ENCODE measurements around the gene AHCYL2.
"Not testable (repeated sequence)": the region's sequence is repeated elsewhere in the genome, so short reads cannot be mapped to it uniquely, and the experiment has no call there.

Gene AHCYL2

DNA sequence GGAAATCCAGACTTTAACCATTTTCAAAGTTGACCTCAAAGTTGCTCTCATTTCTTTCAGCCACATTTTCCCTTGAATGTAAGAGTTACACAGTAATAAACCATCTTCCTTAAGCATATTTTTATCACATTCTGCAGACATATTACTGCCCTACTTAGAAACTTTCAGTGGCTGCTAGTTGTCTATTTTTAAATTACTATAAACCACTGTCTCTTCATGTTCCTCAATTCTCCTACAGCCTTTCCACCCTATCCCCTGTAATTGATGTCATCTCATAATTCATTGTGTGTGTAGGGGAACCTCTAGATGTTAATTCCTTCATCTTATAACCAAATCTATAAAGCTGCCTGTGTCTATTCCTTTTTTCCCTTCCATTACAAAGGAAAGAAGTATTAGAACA lies 131.3 kb downstream of the AHCYL2 start:
- no peak for DNase-seq

GRCh38 chr7:129359176-129359575 lies 134.3 kb downstream of the AHCYL2 start:
- DNase-seq, result no peak

GRCh38 chr7:129359638-129360037 lies 134.8 kb downstream of the AHCYL2 start:
- no peak for DNase-seq

DNA sequence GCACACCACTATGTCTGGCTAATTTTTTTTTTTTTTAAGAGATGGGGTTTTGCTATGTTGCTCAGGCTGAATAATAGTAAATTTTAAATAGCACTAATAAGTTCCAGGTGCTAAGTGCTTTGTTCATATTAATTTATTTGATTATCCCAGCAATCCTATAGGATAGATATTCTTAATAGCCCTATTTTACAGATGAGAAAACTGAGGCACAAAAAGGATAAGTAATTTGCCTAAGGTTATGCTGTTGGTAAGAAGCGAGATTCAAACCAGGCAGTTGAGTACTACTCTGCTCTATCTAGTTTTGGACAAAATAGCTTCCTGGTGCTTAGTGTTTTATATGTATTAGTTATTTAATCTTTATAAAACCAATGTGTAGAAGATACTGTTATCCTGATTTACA lies 136.9 kb downstream of the AHCYL2 start:
- DNase-seq, result no peak

- no peak for DNase-seq
These were observed 137.7 kb downstream of the AHCYL2 start for GRCh38 chr7:129362496-129362895.

DNA sequence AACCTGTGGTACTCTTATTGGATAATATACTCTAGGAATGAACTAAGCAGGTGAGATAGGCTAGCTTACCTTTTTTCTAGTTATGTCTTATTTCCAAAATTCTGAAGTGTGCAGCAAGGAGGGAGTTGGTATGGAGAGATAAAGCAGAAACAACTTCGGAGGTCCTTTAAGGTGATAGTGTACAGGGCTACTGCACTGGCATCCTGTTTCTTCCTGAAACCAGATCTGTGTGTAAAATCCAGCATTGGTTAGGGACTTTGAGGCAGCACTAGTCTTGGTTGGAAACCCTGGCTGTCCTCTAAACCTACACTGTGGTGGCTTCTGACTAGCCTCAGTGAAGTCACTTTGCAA lies 142.5 kb downstream of the AHCYL2 start:
- DNase-seq, result no peak

GRCh38 chr7:129367700-129368388 lies 143.0 kb downstream of the AHCYL2 start:
- DNase-seq, result no peak

GRCh38 chr7:129368389-129368986 lies 143.7 kb downstream of the AHCYL2 start:
- no peak for DNase-seq

- DNase-seq, result not testable (repeated sequence)
These were observed 144.6 kb downstream of the AHCYL2 start for GRCh38 chr7:129369447-129369846.

- DNase-seq, result no peak
These were observed 146.0 kb downstream of the AHCYL2 start for GRCh38 chr7:129370812-129371211.

DNA sequence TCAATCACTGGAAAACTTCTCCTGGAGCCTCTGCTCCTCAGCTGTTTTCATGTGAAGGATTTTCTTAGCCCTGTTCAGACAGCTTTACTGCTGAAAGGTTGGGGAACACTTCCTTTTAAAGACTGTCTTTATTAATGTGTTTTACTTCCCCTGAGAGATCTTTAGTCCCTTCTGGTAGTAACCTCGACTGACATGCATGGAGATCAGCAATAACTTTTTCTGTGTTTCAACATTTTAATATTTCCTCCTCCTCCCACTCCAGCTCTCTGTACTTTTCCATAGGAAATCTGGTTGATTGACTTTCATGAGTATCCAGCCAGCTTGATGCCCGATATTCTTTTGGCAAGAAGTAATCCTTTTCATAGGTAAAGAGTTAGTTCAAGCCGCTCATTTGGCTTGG lies 146.7 kb downstream of the AHCYL2 start:
- no peak for DNase-seq

DNA sequence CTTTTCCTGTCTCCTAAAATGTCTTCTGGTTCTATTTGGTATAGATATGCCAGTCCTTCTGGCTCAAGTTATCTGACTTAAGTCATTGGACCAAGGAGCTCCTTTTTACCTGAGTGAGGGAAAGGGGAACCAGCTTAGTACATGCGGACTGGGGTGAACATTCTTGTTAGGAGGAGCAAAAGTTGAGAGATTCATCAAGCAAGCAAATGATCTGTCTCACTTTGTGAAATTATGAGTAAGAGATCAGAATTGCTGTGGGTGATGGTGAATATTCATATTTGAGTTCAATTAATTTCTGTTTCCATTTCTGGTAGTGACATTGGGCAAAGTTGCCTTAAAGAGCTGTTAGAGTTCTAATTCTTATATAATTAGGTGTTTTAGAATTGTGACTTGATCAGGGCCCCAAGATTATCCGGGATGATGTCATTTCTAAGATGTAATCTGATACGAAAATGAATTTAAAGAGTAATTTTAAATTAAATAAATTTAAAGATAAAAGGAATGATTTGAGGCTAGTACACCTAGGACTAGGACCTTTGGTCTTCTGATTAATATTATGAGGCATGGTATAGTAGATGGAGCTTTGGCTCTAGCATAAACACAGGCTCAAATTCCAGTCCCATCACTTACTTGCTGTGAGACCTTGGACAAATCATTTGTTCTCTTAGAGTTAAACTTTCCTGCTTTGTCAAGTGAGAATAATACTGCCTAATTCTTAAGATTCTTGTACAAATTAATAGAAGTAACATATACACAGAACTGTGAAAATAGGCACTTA lies 149.0 kb downstream of the AHCYL2 start:
- no peak for DNase-seq

DNA sequence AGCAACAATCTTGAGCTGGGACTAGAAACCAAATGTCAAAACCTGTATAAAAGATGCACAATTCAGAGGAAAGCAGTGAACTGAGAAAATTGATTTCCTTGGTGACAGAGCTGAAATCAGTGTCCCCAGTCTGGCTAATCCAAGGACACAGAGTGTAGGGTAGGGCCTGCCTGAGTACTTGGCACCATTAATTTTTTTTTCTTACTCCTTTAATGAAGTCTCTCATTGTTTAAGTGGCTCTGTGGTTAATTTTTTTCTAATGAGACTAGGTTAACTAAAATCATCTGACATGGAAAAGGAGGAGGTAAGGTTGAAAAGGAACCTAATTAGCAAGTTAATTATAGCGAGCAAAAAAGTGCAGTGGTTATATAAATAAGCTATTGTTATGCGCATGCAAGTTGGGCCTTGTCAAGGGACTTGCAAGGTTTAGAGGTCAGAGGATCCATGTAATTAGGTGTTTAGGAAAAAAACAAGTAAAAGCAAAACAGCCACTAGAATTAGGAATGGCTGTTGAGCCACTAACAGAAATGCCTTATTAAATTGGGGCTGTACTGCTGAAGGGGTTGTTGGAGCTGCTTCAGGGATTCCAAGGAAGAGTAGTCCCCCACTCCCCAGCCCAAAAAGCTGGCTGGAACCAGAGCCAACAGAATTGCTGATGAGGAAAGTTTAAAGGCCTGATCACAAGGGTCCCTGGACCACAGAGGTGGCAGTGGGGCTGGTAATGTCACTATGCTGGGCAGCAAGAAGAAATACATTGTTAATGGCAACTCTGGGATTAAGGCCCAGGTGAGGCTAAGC lies 150.5 kb downstream of the AHCYL2 start:
- no peak for DNase-seq

- no peak for DNase-seq
These were observed 151.4 kb downstream of the AHCYL2 start for GRCh38 chr7:129376076-129376777.

DNA sequence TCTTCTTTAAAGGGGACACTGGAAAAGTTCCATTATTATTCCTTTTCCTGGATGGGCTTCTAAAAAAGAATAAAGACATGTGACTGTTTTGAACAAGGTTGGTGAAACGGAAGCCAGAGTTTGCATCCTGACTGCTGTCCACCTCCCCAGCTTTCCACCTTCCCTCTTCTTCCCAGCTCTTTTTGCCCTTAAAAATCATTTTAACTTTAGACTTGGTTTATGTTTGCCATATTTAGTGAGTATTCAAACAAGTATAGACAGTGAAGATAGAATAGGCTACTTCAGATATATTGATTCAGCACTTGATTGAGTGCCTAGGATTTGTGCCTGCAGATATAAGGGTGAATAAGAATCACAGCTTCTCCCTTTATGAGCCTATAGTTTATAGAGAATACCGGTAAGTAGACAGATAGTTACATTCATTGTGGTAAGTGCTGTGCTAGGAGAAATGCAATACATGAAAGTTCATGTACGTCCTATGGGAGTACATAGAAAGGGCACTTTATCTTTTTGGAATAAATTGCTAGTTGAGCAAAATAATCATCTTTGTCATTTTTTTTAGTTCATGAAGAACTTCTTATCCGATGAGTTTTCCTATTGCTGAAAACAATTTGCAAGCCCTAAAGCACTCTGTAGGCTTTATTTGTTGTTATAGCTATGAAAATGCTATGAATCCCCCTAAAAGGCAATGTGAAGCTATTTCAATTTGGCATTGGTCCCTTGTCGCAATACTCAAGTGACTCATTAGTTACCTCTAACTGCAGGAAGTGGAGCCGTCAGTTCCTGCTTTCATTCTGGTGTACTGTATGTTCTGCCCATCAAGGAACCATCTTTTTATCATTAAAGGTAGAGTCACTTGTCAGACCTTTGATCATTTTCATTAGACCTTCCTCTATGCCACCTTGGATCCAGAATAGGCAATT lies 152.2 kb downstream of the AHCYL2 start:
- DNase-seq, result no peak

GRCh38 chr7:129381710-129382484 lies 157.1 kb downstream of the AHCYL2 start:
- no peak for DNase-seq

GRCh38 chr7:129383542-129384132 lies 158.8 kb downstream of the AHCYL2 start:
- no peak for DNase-seq

- no peak for DNase-seq
These were observed 160.3 kb downstream of the AHCYL2 start for GRCh38 chr7:129385116-129385515.

- DNase-seq, result no peak
These were observed 160.8 kb downstream of the AHCYL2 start for GRCh38 chr7:129385598-129385997.

DNA sequence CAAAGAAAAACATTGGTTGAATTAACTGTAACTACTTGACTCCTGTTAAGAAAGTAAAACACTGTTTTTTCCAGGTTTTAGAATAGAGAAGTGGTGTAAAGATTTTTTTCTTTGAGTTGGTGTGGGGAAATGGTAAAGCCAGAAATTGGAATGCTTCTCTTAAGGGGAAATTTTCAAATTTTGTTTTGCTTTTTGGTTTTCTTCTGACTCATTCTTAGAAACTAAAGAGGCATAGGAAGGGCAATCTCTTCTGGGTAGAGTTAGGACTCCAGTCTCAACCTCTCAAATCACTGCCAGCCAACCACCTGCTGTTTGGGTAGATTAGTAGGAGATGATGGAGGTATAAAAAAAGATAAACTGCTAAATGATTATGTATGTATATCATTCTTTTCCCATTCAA lies 161.7 kb downstream of the AHCYL2 start:
- no peak for DNase-seq
